ENCODE data around the gene ZNF263. TPM values are rescaled to one million over a fixed set of nuclear protein-coding genes. Genes with fewer than 3 reads are reported as not detected.

ZNF263 gene
- total and polyA plus RNA-seq, 10 of the 15 experiments (the other 5 are each of a cell fraction or from before 2014, with no cell fraction given), result 4.7 to 45.6 (median 24.5) TPM

DNA sequence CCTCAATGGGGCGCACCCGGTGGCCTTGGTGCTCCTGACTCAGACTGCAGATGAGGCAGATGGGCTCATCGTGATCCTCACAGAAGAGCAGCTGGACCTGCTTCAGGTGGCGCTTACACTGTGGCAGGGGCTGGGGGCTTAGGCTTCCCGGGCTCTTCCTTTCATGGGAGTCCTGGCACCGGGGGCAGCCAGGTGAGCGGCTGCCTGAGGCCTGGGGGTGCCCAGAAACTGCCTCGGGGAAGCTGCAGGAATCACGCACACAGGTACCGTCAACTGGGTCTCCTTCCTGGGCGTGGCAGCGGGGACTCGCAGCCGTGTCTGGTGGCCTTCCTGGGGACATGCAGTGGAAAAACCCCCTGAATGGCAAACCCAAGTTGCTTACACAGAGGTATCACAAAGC lies 33.8 kb upstream of the ZNF263 start:
- TF ChIP-seq SMAD5 (IDR thresholded peaks at IDR 0.05; ENCODE audit: low read depth) (no peak), JUND (IDR thresholded peaks at IDR 0.05; ENCODE audit: low read depth, low read length) (no peak), CHD2 (IDR thresholded peaks at IDR 0.05; ENCODE audit: borderline replicate concordance, low read depth, low read length) (no peak)
- H3K27me3 ChIP-seq (replicated peaks in 1 of 2; ENCODE audit: control insufficient read depth in 2 of 2, insufficient read depth in 2 of 2, low read length in 1 of 2), result no peaks in the 10 kb centered on the region; a peak in 1 of 4 replicates
- no peak overlapping the region for H3K27ac ChIP-seq (ENCODE audit: control insufficient read depth, insufficient read depth)
- no peaks in the 10 kb centered on the region for H3K79me2 ChIP-seq (ENCODE audit: control insufficient read depth, insufficient read depth, low read length)
- in situ Hi-C loops (cut with MboI) (no loop called here), intact Hi-C loops (cut with micrococcal nuclease; ENCODE audit: unreplicated experiment) (no loop called here)
- no peaks in the 10 kb centered on the region for H3K9me3 ChIP-seq (replicated peaks; ENCODE audit: control insufficient read depth, insufficient read depth, low read length)
- DNase-seq (ENCODE audit: low read depth, low spot score), result no peak
- no TSS peak for BruUV-seq (replicated peaks)
- no peaks in the 10 kb centered on the region for H3K4me1 ChIP-seq (ENCODE audit: control insufficient read depth, insufficient read depth, low read length)
- H4K20me1 ChIP-seq (ENCODE audit: control insufficient read depth, insufficient read depth), result no peaks in the 10 kb centered on the region
- no peak overlapping the region for H3K9ac ChIP-seq (ENCODE audit: control insufficient read depth, insufficient read depth, low read length)
- ChIA-PET CTCF (no interaction called here), SMC1A (ENCODE audit: uncharacterized antibody, unreplicated experiment) (no interaction called here), RAD21 (ENCODE audit: unreplicated experiment) (no interaction called here), POLR2A (no interaction called here)
- H2AFZ ChIP-seq (ENCODE audit: control insufficient read depth, low read depth, low read length), result no peak overlapping the region
- no peak for FAIRE-seq
- no peak for ATAC-seq
- whole genome bisulfite sequencing (ENCODE audit: insufficient coverage, insufficient replicate concordance, low lambda C conversion rate, missing lambda C conversion rate), result 59% methylated on average over 14 of the region's 14 CpGs
- no peaks in the 10 kb centered on the region for H3K36me3 ChIP-seq (ENCODE audit: control insufficient read depth in 2 of 2, insufficient read depth in 2 of 2, low read length in 1 of 2)
- H3K4me3 ChIP-seq, result no peak overlapping the region
- H3K4me2 ChIP-seq (ENCODE audit: control insufficient read depth, insufficient read depth), result no peak overlapping the region

- ChIA-PET CTCF (no interaction called here), POLR2A (interaction anchor here (0.7 kb wide), 1 partner anchor 56 kb away, joined by 4 read pairs; no protein-coding TSS in a partner anchor), RAD21 (ENCODE audit: unreplicated experiment) (no interaction called here), SMC1A (ENCODE audit: uncharacterized antibody, unreplicated experiment) (no interaction called here)
- H4K20me1 ChIP-seq (ENCODE audit: control insufficient read depth, insufficient read depth), result no peaks in the 10 kb centered on the region
- no peak overlapping the region for H3K27ac ChIP-seq (ENCODE audit: control insufficient read depth, insufficient read depth)
- no peak for ATAC-seq
- H3K79me2 ChIP-seq (ENCODE audit: control insufficient read depth, insufficient read depth, low read length), result no peaks in the 10 kb centered on the region
- no peak for FAIRE-seq
- H3K27me3 ChIP-seq (replicated peaks in 1 of 2; ENCODE audit: control insufficient read depth in 2 of 2, insufficient read depth in 2 of 2, low read length in 1 of 2), result no peaks in the 10 kb centered on the region; a peak in 1 of 4 replicates
- H3K4me3 ChIP-seq, result no peak overlapping the region
- no peaks in the 10 kb centered on the region for H3K36me3 ChIP-seq (ENCODE audit: control insufficient read depth in 2 of 2, insufficient read depth in 2 of 2, low read length in 1 of 2)
- no peak for DNase-seq (ENCODE audit: low read depth, low spot score)
- BruUV-seq (replicated peaks), result no TSS peak
- H3K4me2 ChIP-seq (ENCODE audit: control insufficient read depth, insufficient read depth), result no peak overlapping the region
- intact Hi-C loops (cut with micrococcal nuclease; ENCODE audit: unreplicated experiment) (no loop called here), in situ Hi-C loops (cut with MboI) (no loop called here)
- H2AFZ ChIP-seq (ENCODE audit: control insufficient read depth, low read depth, low read length), result no peak overlapping the region
- TF ChIP-seq CUX1 (IDR thresholded peaks at IDR 0.05; ENCODE audit: insufficient replicate concordance, low read depth, low read length) (no peak), CBX5 (IDR thresholded peaks at IDR 0.05; ENCODE audit: low read depth) (no peak), CHD4 (IDR thresholded peaks at IDR 0.05) (no peak), CBFB (IDR thresholded peaks at IDR 0.05; ENCODE audit: low read depth) (no peak), BMI1 (IDR thresholded peaks at IDR 0.05; ENCODE audit: borderline replicate concordance) (no peak), POU2F2 (IDR thresholded peaks at IDR 0.05; ENCODE audit: borderline replicate concordance, low read depth, low read length) (no peak)
- no peaks in the 10 kb centered on the region for H3K9me3 ChIP-seq (replicated peaks; ENCODE audit: control insufficient read depth, insufficient read depth, low read length)
- H3K4me1 ChIP-seq (ENCODE audit: control insufficient read depth, insufficient read depth, low read length), result no peaks in the 10 kb centered on the region
- H3K9ac ChIP-seq (ENCODE audit: control insufficient read depth, insufficient read depth, low read length), result no peak overlapping the region
- 49% methylated on average over 4 of the region's 4 CpGs for WGBS (ENCODE audit: insufficient coverage, insufficient replicate concordance, low lambda C conversion rate, missing lambda C conversion rate)
Observed at GRCh38 chr16:3252967-3253366, 30.3 kb upstream of the ZNF263 start.
